HG03354 (cell line): ENCODE measurements around the gene PLVAP.
A peak's percentile ranks its signal among the peaks of the same experiment; 100 is the strongest.

Experiments used
- ATAC-seq: cut with Tn5 transposase; IDR thresholded peaks from one replicate; pipeline ENCODE4 v1.9.1; 2021; ENCODE audit warnings: mild to moderate bottlenecking; ENCODE audit not compliant: unreplicated experiment, poor library complexity, severe bottlenecking

PLVAP gene

DNA sequence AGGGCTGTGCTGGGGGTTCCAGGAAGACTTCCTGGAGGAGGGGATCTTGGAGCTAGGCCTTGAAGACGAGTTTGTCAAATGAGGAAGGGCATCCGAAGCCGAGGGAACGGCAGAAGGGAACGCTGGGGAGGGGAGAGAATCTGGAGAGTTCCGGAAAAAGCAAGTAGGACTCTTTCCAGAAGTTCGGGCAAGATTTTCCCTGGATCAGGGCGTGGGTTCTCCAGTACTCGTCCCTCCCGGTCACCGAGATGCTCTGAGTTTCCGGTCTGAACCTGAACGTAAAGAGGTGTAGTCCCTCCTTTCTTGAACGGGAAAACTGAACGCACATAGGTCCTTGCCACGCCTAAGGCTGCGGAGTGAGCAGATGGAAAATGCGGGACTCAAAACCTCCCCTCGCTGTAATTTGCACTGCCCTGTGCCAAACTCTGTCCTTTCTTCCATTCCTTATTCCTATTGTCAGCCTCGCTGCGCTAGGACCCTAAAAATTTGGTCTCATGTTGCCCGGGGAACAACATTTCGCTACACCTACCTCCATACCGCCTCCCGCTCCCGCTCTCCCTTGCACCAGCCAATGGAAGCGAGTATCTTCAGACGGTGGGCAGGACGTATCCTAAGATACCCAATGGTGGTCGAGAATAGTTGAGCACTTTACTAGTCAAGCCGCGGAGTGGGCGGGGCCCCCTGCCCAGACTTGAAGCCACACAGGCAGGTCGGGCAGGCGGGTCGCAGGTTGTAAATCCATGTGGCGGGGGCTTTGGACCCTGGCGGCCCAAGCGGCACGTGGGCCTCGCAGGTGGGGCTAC is 40.1 kb downstream of the PLVAP start, which contains the start of gene GTPBP3:
Gene GTPBP3, plus strand, starts transcription at position 682 of the 803 bp plus-strand sequence. Its CDS starts 59 bp downstream, at position 741.
- peak; percentile 70 for ATAC-seq

GRCh38 chr19:17335575-17335974 is 41.6 kb downstream of the PLVAP start:
- ATAC-seq = no peak

DNA sequence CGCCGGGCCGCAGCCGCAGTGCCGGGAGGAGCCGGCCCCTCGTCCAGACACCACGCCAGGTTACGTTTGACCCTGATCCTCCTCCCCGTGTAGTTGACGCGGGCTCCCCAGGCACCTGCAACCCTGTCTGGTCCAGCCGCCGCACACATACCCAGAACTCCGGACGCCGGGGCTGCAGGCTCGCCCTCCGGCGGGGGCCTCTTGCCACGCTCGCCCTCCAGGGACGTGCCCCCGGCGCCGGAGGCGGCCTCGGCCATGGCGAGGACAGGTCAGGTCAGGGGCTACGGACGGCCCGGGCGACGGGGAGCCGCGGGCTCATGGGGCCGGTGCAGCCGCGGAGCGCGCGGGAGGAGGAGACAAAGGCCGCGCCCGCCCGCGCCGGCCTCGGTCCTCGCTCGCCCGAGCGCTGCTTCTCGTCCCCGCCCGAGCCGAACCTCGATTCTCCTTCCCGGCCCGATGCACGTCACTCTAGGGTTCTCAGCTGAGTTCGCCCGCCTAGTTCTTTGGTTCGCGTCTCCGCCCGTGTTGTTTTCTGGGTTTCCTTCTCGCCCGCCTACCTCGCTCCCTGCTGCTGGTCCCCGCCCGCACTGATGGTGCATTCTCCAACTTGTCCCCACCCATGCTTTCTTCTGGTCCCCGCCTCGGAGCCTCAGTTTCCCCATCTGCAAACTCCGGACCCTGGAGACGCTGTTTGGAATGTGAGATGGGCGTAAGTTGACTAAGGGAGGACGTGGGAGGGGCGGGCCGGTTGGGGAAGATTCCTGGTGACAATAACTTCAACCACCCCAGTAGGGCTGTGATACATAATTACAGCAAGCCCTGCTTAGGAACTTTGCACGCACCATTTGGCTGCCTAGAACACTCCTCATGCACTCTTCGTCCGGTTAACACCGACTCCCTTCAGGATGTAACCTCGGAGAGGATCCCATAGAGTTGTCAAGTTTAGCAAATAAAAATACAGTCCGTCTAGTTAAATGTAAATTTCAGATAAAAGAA is 42.4 kb downstream of the PLVAP start, which contains the start of gene ANO8:
Gene ANO8, minus strand, starts transcription at position 442 of the 996 bp plus-strand sequence. Its CDS starts 185 bp downstream, at position 257.
- ATAC-seq = peak; percentile 56

- ATAC-seq = no peak
These were observed 43.3 kb downstream of the PLVAP start for GRCh38 chr19:17333611-17334413.

DNA sequence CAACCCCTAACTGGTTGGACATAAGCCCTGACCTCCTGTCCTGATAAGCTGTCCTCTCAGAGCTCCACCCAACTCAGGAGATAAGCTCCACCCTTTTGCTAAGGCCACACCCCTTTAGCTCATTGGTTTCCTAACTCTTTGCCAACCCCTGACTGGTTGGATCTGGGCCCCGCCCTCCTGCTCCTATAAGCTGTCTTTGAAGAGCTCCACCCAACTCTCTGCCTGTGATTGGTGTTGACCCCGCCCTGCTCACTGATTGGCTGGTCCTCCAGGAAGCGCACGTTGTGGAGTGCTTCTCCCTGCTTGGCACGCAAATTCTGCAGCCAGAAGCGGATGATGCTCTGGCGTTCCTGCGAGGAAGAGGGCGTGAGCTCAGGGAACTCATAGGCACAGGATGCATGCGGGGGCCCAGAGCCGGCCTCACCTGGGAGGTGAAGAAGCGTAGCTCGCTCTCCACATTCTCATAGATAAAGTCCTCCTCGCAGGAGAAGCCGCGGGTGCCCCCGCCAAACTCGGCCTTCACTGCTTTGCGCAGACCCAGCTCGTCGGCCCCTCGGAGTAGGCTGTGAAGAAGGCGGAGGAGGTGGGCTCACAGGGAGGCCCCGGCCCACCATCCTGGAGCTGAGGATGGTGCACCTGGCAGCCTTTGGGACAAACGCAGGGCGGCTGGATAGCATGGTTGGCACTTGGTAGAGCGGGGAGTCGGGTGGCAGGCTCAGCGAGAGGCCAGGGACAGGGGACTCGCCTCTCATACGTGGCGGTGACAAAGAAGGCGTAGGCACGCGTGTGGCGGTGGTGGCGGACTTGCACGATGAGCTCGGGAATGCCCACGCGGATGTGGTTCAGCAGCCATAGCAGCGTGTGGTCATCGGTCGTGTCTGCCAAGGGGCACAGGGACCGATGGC is 44.2 kb downstream of the PLVAP start:
- ATAC-seq = no peak

DNA sequence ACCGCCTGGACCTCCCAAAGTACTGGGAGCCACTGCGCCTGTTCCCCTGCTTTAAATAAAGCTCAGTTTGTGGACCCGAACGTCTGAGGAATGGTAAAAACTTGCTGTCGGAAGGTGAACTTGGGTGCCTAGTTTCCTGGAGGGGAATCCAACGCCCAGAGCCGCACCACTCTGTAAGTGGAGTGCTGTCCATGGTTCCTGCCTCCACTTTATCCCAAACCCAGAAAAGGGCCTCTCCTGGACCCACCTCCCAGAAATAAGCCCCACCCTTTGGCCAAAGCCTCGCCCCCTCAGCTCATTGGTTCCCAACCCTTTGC is 44.8 kb downstream of the PLVAP start:
- ATAC-seq = no peak

DNA sequence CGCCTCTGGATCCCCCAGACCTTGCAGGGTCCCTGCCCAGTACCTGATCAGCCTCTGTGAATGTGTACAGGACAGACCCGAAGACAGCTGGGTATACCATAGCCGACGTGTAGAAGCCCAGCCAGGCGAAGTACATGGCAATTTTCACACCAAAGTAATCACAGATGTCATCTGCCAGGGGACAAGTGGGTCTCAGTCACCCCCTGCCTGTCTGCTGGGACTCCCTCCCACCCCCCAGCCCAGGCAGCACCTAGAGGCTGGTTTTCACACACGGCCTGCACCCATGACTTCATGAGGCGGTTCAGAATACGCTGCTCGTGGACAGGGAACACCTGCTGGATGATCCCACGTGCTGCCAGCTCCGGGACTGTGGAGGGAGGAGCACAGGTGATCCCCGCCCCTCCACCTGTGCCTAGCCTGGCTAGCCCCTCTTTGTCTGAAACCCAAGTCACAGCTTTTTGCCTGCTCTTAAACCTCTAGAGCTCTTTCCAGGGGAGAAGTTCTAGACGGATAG is 46.0 kb downstream of the PLVAP start:
- ATAC-seq = no peak

DNA sequence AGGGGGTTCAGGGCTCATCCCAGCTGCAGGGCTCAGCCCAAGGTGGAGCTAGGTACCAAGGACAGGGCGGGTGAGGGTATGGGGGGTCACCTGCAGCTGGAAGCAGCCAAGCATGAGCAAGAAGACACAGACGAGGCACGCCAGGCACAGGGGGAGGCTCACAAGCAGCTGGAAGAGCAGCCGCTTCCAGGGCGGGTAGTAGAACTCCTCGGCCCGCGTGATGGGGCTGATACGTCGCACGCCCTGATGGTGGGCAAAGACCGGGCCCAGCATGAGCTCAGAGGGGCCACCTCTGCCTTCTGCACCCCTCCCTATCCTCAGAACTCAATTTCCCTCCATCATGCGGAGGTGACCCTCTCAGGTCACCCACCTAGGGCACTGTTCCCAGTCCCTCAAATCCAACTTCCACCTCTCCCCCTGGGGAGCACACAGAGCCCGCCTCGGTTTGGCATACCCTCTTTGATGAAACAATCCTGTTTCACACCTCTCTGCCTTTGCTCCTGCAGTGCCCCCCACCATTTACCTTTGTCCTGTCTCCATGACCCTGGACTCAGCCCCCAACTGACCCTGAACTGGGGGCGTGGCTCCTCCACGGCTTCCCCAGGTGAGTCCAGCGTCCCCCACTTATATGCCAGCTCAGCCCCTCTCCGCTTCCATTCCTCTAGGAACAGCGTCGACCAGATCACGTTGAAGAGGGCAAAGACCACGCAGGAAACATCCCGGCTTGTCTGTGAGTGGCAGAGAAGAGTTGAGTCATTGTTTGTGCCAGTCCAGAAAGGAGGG is 46.7 kb downstream of the PLVAP start:
- no peak for ATAC-seq

- ATAC-seq = no peak
These were observed 47.5 kb downstream of the PLVAP start for GRCh38 chr19:17329366-17330261.

DNA sequence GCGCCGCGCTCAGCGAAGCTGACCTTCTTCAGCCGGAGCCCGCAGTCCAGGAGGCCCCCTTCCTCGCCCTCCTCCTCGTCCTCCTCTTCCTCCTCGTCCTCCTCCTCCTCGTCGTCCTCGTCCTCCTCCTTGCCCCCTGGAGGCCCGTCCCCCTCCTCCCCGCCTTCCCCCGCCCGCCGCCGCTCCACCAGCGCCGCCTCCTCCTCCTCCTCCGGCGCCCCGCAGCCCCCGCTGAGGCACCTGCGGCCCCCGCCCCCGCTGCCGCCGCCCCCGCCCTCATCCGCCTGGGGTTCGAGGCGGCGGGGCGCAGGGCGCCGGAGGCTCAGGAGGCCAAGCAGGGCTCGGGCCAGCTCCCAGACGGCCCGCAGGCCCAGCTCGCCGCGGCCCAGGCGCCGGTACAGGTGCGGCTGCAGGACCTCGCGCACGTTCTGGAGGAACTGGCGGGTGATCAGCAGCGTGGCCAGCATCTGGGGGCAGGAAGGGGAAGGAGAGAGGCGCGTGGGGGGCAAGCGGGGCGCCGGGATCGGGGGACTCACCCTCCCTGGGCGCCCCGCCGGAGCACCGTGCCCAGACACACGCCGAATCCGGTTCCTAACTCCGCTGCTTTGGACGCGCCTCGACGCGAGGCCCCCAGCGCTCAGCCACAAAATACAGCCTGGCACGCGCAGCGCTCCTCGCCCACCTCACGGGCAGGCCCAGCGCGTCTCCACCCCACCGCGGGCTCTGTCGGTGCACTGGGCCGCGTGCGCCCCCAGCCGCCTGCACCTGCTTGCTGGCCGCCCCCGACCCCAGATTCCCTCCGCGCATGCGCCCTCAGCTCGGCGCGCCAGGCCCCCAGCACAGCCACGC is 48.4 kb downstream of the PLVAP start:
- ATAC-seq = no peak

- no peak for ATAC-seq
These were observed 49.3 kb downstream of the PLVAP start for GRCh38 chr19:17327654-17328516.

DNA sequence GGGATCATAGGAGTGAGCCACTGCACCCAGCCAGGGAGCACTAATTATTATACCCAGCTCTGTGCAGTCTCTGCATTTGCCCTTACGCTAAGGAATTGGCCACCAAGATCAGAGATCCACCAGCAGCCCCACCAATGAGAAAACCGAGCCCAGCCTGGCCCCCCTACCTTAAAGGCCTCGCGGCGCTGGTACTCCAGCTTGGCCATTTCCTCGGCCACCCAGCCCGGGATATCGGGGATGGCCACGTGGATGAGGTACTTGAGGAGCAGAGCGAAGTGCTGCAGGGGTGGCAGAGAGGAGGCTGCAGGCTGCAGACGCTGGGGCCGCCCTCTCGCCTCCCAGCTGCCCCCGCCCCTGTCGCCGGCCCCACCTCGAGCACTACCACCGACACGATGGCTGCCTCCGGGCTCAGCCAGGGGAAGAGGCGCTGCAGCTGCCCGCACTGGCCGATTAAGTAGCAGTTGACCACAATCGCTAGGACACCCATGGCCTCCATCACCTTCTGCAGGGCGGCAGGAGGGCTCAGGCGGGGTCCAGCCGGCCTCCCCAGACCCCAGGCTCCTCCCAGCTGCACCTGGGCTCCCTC is 50.0 kb downstream of the PLVAP start:
- ATAC-seq = no peak

- no peak for ATAC-seq
These were observed 50.6 kb downstream of the PLVAP start for GRCh38 chr19:17326595-17326966.

- no peak for ATAC-seq
These were observed 51.1 kb downstream of the PLVAP start for GRCh38 chr19:17325881-17326594.
